ENCODE measurements around the gene MAGEA6. TPM values are rescaled to one million over a fixed set of nuclear protein-coding genes. Genes with fewer than 3 reads are reported as not detected.
"Not testable (repeated sequence)": the region's sequence is repeated elsewhere in the genome, so short reads cannot be mapped to it uniquely, and the experiment has no call there.

The MAGEA6 gene, protein sequence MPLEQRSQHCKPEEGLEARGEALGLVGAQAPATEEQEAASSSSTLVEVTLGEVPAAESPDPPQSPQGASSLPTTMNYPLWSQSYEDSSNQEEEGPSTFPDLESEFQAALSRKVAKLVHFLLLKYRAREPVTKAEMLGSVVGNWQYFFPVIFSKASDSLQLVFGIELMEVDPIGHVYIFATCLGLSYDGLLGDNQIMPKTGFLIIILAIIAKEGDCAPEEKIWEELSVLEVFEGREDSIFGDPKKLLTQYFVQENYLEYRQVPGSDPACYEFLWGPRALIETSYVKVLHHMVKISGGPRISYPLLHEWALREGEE
- not detected for total RNA-seq
- long read RNA-seq, result 0 reads

DNA sequence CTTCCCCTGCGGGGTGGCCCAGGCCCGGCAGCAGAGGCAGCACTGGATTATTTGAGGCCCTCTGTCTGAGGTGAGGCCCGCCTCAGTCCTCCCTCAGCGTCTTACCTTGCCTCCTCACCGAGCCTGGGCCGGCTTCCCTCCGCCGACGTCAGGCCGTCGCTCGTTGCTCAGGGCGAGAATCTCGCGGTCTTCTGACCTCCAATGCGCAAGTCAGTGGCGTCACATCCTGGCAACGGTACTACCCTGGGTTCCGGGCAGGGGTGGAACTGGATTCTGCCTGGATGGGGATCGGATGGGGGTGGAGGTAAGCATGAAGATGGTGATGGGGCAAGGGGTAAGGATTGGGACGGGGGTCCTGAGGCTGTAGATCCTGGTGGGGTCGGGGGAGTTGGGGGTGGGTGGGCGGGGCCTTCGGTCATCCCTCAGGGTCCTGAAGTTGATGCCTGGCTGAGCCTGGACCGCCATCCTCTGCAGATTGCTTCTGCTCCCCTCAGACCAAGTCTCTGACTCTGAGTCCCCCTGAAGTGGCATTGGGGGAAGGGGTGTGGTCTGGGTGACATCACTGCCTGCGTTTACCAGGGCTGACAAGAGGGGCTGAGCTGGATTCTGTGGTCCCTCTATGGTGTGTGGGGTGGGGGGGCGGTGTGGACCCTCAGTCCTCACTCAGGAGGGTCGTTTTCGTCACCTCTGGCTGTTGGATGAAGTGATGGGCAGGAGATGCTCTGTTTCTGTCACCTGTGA, at the start of gene MAGEA6:
MAGEA6 (minus strand) TSS at position 141 of the 741 bp plus-strand sequence. CDS start 2,039 bp downstream, outside the sequence.
- ATAC-seq, result not testable (repeated sequence)

DNA sequence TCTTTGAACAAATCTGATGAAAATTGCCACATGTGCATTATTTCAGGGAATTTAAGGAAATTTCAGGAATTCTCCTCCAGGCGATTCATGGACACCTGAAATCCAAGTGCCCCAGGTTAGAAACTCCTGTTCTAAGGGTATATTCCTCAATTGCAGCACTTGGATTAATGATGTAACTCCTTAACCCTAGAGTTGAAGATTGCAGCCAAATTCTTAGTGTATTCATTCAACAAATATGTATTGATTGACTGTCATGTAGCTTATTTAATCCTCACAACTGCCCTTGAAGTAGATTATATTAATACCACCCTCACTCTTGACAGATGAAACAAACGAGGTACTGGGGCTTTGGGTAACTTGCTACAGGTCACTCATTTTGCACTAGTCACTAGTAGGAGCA, 49.8 kb upstream of the MAGEA6 start:
- Histone ChIP-seq H3K36me3 (no peaks in the 10 kb centered on the region), H3K9me3 (no peaks in the 10 kb centered on the region), H3K27ac (no peak overlapping the region), H3K4me3 (no peak overlapping the region), H3K4me1 (no peaks in the 10 kb centered on the region), H3K27me3 (ENCODE audit: low read depth) (no peaks in the 10 kb centered on the region)
- ATAC-seq, result no peak
- intact Hi-C loops (cut with DNase I), result no loop called here
- TF ChIP-seq, protein P1, sequence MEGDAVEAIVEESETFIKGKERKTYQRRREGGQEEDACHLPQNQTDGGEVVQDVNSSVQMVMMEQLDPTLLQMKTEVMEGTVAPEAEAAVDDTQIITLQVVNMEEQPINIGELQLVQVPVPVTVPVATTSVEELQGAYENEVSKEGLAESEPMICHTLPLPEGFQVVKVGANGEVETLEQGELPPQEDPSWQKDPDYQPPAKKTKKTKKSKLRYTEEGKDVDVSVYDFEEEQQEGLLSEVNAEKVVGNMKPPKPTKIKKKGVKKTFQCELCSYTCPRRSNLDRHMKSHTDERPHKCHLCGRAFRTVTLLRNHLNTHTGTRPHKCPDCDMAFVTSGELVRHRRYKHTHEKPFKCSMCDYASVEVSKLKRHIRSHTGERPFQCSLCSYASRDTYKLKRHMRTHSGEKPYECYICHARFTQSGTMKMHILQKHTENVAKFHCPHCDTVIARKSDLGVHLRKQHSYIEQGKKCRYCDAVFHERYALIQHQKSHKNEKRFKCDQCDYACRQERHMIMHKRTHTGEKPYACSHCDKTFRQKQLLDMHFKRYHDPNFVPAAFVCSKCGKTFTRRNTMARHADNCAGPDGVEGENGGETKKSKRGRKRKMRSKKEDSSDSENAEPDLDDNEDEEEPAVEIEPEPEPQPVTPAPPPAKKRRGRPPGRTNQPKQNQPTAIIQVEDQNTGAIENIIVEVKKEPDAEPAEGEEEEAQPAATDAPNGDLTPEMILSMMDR (IDR thresholded peaks at IDR 0.05), result no peak
- no peak for DNase-seq

More for the DNA sequence above, at the start of gene MAGEA6:
- H3K9me3 ChIP-seq; intact Hi-C loops (cut with DNase I); H3K36me3 ChIP-seq; DNase-seq; H3K4me3 ChIP-seq; H3K4me1 ChIP-seq; H3K27ac ChIP-seq; H3K27me3 ChIP-seq (ENCODE audit: low read depth): not testable (repeated sequence)

DNA sequence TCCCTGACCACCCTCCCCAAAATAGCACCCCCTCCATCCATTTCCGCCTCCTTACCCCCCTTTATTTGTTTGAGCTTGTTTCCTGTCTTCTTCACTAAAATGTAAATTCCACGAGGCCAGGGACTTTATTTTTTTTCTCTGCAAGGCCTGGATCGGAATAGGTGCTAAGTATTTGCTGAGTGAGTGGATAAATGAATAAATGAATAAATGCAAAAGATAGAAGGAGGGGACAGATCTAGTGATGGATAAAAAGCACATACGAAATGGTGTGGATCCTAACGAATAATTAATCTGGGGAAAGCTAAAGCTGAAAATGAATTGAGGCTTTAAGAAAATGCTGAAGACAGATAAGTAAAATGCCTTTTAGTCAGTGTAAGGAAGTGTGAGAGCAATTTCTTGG, 48.9 kb upstream of the MAGEA6 start:
- Histone ChIP-seq H3K4me1 (no peaks in the 10 kb centered on the region), H3K27ac (no peak overlapping the region), H3K9me3 (no peaks in the 10 kb centered on the region), H3K4me3 (no peak overlapping the region), H3K27me3 (ENCODE audit: low read depth) (no peaks in the 10 kb centered on the region), H3K36me3 (no peaks in the 10 kb centered on the region)
- intact Hi-C loops (cut with DNase I), result no loop called here
- ATAC-seq (no peak), DNase-seq (no peak)
- TF ChIP-seq, protein P1 (IDR thresholded peaks at IDR 0.05), result no peak

DNA sequence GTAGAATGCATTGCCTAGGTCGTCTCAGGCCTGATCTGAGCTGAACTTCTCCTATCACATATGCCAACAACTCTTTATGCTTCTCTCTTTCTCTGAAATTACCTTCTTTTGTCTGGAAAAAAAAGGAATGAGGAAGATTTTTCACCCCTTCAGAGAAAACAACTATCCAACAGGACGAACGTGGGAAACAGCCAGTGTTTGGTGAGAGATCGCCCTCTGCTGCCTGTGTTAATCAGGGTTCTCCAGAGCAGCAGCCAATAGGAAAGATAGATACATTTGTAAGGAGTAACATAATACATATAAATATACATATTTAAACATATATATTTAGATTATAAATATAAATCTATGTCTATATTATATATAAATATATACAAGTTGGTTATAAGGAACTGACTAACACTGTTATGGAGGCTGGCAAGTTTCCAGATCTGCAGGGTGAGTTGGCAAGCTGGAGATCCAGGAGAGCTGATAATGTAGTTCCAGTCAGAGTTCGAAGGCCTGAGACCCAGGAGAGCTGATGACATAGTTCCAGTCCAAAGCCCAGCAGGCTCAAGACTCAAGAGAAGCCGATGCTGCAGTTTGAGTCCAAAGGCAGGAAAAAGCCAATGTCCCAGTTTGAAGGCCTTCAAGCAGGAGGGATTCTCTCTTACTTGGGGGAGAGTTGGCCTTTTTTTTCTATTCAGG, 47.7 kb upstream of the MAGEA6 start:
- Histone ChIP-seq H3K4me1 (no peaks in the 10 kb centered on the region), H3K9me3 (no peaks in the 10 kb centered on the region), H3K4me3 (no peak overlapping the region), H3K27me3 (ENCODE audit: low read depth) (no peaks in the 10 kb centered on the region), H3K27ac (no peak overlapping the region), H3K36me3 (no peaks in the 10 kb centered on the region)
- ATAC-seq (no peak), DNase-seq (no peak)
- TF ChIP-seq, protein P1 (IDR thresholded peaks at IDR 0.05), result peak; percentile 10
- intact Hi-C loops (cut with DNase I), result no loop called here

DNA sequence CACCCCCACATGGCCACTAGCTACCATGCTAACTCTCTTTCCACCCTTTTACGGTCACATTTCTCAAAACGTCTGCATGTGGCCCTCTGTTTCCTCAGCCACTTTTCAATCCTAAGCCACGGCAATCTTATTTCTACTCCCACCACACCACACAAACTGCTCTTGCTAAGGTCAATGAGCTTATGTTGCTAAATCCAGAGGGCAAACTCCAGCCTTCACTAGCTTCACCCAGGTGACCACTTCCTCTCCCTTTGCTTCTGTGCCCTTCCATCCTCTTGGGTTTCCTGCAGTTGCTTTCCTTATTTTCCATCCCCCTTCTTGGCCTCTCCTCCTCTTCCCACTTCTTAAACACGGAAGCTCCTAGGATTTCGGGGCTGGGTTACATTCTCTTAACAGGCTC, 44.6 kb upstream of the MAGEA6 start:
- intact Hi-C loops (cut with DNase I), result no loop called here
- TF ChIP-seq, protein P1 (IDR thresholded peaks at IDR 0.05), result no peak
- Histone ChIP-seq H3K4me3 (no peak overlapping the region), H3K4me1 (no peaks in the 10 kb centered on the region), H3K27me3 (ENCODE audit: low read depth) (no peaks in the 10 kb centered on the region), H3K36me3 (no peaks in the 10 kb centered on the region), H3K9me3 (no peaks in the 10 kb centered on the region), H3K27ac (no peak overlapping the region)
- DNase-seq (no peak), ATAC-seq (no peak)

Measured in lower lobe of right lung (tissue), 2 donors.